ENCODE measurements around the gene PHLDA3.

- TF ChIP-seq CTCF (IDR thresholded peaks at IDR 0.05; ENCODE audit: insufficient read depth, low read length, poor library complexity, severe bottlenecking) = no peak
- TF ChIP-seq EZH2phosphoT487 (conservative IDR thresholded peaks at IDR 0.05; ENCODE audit: low read length) = no peak
Measured at GRCh38 chr1:201475130-201475529, 6.1 kb upstream of the PHLDA3 start.

All from SU-DHL-6 (cell line).